ENCODE data around the gene PCDH15. TPM values are rescaled to one million over a fixed set of nuclear protein-coding genes. Genes with fewer than 3 reads are reported as not detected.

Gene PCDH15
- total RNA-seq, 1 experiment from 2014 or later = 0.59 TPM

DNA sequence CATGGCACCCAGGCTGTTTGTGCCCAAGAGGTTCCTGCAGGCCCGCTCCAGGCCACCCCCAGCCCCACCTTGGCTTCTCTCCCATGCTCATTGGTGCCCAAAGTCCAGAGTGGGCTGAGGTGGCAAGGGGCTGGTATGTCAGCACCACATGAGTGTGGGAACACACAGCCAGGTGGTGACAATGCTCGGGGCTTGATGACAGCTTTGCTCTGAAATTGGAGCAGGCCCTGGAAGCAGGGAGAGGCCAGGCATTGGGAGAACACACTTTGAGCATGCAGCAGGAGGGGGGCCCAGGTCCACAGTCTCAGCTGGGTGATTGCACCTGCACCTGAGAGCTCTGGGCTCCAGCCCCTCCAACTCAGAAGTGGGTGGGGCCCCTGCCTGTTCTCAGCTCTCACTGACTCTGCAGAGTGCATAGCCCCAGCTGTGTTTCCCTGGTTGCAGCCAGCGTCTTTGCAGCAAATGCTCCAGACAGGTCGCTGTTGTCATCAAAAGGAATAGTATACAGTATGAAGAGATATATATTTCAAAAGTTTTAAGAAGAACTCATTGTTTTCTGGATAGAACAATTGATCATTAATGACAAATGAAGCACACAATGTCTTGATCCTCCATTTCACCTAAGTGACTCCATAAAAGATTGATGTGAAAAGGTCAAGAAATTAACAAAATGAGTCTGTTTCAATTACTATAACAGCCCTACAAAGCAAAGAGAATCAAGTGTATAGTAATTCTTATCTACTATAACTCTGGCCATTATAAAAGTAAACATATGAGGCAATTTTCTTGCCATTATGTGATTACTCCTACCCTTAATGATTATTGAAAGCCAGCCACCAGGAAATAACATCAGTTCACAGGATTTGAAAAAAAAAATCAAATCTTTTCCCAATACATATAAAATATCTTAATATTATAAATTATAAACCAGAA is 848.1 kb downstream of the PCDH15 start:
- peaks cover 7% of the 10 kb centered on the region; the same call in 1 of the 2 replicates for H3K36me3 Mint-ChIP-seq
- ChIA-PET CTCF (no interaction called here), POLR2A (no interaction called here)
- ATAC-seq (no peak), DNase-seq (ENCODE audit: low spot score) (no peak)
- H3K4me3 Mint-ChIP-seq = no peak overlapping the region
- no peaks in the 10 kb centered on the region for H3K4me1 Mint-ChIP-seq
- H3K9me3 Mint-ChIP-seq = peaks cover 15% of the 10 kb centered on the region
- no peaks in the 10 kb centered on the region for H3K27me3 Mint-ChIP-seq (ENCODE audit: low read depth)
- H3K27ac Mint-ChIP-seq = no peak overlapping the region
- no peak for TF ChIP-seq PRRX2 (CRISPR knock-in tag; IDR thresholded peaks at IDR 0.05)
- TF ChIP-seq, protein P1, sequence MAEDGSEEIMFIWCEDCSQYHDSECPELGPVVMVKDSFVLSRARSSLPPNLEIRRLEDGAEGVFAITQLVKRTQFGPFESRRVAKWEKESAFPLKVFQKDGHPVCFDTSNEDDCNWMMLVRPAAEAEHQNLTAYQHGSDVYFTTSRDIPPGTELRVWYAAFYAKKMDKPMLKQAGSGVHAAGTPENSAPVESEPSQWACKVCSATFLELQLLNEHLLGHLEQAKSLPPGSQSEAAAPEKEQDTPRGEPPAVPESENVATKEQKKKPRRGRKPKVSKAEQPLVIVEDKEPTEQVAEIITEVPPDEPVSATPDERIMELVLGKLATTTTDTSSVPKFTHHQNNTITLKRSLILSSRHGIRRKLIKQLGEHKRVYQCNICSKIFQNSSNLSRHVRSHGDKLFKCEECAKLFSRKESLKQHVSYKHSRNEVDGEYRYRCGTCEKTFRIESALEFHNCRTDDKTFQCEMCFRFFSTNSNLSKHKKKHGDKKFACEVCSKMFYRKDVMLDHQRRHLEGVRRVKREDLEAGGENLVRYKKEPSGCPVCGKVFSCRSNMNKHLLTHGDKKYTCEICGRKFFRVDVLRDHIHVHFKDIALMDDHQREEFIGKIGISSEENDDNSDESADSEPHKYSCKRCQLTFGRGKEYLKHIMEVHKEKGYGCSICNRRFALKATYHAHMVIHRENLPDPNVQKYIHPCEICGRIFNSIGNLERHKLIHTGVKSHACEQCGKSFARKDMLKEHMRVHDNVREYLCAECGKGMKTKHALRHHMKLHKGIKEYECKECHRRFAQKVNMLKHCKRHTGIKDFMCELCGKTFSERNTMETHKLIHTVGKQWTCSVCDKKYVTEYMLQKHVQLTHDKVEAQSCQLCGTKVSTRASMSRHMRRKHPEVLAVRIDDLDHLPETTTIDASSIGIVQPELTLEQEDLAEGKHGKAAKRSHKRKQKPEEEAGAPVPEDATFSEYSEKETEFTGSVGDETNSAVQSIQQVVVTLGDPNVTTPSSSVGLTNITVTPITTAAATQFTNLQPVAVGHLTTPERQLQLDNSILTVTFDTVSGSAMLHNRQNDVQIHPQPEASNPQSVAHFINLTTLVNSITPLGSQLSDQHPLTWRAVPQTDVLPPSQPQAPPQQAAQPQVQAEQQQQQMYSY (CRISPR knock-in tag; IDR thresholded peaks at IDR 0.05) = no peak
- TF ChIP-seq NR3C1 (CRISPR knock-in tag; conservative IDR thresholded peaks at IDR 0.05; ENCODE audit: low read depth) = no peak
- TF ChIP-seq, protein P2, sequence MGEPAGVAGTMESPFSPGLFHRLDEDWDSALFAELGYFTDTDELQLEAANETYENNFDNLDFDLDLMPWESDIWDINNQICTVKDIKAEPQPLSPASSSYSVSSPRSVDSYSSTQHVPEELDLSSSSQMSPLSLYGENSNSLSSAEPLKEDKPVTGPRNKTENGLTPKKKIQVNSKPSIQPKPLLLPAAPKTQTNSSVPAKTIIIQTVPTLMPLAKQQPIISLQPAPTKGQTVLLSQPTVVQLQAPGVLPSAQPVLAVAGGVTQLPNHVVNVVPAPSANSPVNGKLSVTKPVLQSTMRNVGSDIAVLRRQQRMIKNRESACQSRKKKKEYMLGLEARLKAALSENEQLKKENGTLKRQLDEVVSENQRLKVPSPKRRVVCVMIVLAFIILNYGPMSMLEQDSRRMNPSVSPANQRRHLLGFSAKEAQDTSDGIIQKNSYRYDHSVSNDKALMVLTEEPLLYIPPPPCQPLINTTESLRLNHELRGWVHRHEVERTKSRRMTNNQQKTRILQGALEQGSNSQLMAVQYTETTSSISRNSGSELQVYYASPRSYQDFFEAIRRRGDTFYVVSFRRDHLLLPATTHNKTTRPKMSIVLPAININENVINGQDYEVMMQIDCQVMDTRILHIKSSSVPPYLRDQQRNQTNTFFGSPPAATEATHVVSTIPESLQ (CRISPR knock-in tag; IDR thresholded peaks at IDR 0.05) = no peak
- TF ChIP-seq TEAD1 (CRISPR knock-in tag; IDR thresholded peaks at IDR 0.05) = no peak
- TF ChIP-seq SP1 (CRISPR knock-in tag; conservative IDR thresholded peaks at IDR 0.05) = no peak
- TF ChIP-seq CREM (CRISPR knock-in tag; IDR thresholded peaks at IDR 0.05) = no peak
- no peak for TF ChIP-seq ZNF138 (CRISPR knock-in tag; conservative IDR thresholded peaks at IDR 0.05)
- TF ChIP-seq, protein P3, sequence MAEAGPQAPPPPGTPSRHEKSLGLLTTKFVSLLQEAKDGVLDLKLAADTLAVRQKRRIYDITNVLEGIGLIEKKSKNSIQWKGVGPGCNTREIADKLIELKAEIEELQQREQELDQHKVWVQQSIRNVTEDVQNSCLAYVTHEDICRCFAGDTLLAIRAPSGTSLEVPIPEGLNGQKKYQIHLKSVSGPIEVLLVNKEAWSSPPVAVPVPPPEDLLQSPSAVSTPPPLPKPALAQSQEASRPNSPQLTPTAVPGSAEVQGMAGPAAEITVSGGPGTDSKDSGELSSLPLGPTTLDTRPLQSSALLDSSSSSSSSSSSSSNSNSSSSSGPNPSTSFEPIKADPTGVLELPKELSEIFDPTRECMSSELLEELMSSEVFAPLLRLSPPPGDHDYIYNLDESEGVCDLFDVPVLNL (CRISPR knock-in tag; IDR thresholded peaks at IDR 0.05; ENCODE audit: borderline replicate concordance, low read depth) = no peak
- no peak for TF ChIP-seq CREB1 (CRISPR knock-in tag; IDR thresholded peaks at IDR 0.05)
- TF ChIP-seq, protein P4, sequence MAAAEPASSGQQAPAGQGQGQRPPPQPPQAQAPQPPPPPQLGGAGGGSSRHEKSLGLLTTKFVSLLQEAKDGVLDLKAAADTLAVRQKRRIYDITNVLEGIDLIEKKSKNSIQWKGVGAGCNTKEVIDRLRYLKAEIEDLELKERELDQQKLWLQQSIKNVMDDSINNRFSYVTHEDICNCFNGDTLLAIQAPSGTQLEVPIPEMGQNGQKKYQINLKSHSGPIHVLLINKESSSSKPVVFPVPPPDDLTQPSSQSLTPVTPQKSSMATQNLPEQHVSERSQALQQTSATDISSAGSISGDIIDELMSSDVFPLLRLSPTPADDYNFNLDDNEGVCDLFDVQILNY (CRISPR knock-in tag; IDR thresholded peaks at IDR 0.05) = no peak
- TF ChIP-seq OVOL2 (CRISPR knock-in tag; IDR thresholded peaks at IDR 0.05; ENCODE audit: borderline replicate concordance) = no peak
- TF ChIP-seq HMGA2 (CRISPR knock-in tag; IDR thresholded peaks at IDR 0.05) = no peak
- TF ChIP-seq ATF1 (CRISPR knock-in tag; IDR thresholded peaks at IDR 0.05) = no peak
- TF ChIP-seq, protein P5, sequence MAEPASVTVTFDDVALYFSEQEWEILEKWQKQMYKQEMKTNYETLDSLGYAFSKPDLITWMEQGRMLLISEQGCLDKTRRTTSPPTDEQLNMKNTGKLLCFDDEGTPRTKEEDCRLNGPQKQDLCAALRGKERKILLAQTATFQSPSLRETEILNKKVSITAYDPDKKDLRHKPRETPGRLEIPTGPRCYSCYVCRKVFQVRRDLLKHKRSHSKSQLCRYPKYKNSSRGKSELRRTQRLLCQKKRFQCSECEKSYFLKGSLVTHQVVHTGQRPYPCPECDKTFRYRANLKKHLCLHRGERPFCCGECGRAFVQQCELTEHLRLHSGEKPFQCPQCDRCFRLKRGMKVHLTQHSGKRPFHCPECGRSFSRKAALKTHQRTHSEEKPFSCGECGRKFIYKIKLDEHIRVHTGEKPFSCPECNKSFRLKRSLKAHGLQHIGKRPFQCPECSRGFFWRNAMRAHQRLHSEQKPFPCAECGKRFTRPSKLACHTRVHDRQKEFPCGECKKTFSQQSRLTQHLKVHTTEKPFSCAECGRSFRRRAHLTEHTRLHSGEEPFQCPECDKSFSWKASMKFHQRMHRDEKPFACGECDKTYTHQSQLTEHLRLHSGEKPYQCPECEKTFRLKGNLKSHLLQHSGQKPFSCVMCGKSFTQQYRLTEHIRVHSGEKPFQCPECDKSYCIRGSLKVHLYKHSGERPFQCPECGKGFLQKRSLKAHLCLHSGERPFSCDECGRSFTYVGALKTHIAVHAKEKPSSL (CRISPR knock-in tag; conservative IDR thresholded peaks at IDR 0.05) = no peak
- TF ChIP-seq ETV6 (CRISPR knock-in tag; IDR thresholded peaks at IDR 0.05) = no peak

All from WTC11 (cell line).